Neural progenitor cell (in vitro differentiated cells): ENCODE results near the gene RGS12.

Source experiments
- EZH2 ChIP-seq: fragments of 200-600 bp; sonication (generic); IDR thresholded peaks from 2 replicates; pipeline ENCODE4 v1.6.1; 2017; ENCODE audit warnings: antibody characterized with exemption, mild to moderate bottlenecking, moderate library complexity
- EZH2phosphoT487 ChIP-seq: fragments of 200-600 bp; sonication (generic); IDR thresholded peaks from 2 replicates; pipeline ENCODE4 v1.6.1; 2017; ENCODE audit warnings: antibody characterized with exemption
- TF ChIP-seq, protein P1 (sequence below): fragments of 200-600 bp; sonication (generic); IDR thresholded peaks from 2 replicates; pipeline ENCODE4 v1.5.1; 2017; ENCODE audit warnings: antibody characterized with exemption, mild to moderate bottlenecking

- TF ChIP-seq, protein P1, sequence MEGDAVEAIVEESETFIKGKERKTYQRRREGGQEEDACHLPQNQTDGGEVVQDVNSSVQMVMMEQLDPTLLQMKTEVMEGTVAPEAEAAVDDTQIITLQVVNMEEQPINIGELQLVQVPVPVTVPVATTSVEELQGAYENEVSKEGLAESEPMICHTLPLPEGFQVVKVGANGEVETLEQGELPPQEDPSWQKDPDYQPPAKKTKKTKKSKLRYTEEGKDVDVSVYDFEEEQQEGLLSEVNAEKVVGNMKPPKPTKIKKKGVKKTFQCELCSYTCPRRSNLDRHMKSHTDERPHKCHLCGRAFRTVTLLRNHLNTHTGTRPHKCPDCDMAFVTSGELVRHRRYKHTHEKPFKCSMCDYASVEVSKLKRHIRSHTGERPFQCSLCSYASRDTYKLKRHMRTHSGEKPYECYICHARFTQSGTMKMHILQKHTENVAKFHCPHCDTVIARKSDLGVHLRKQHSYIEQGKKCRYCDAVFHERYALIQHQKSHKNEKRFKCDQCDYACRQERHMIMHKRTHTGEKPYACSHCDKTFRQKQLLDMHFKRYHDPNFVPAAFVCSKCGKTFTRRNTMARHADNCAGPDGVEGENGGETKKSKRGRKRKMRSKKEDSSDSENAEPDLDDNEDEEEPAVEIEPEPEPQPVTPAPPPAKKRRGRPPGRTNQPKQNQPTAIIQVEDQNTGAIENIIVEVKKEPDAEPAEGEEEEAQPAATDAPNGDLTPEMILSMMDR: no peak
- no peak for TF ChIP-seq EZH2
- no peak for TF ChIP-seq EZH2phosphoT487
Measured at GRCh38 chr4:3317656-3318211, 24.9 kb downstream of the RGS12 start.
